GM10266 (cell line): Measurements from ENCODE around the gene CAMKK1.

ENCODE experiments used
- DNase-seq: peaks from one replicate; pipeline ENCODE4 v3.0.0; 2012; ENCODE audit errors: extremely low spot score
- CTCF ChIP-seq: IDR thresholded peaks from 2 replicates; pipeline ENCODE4 v1.5.1; 2012; ENCODE audit warnings: mild to moderate bottlenecking, low read depth; ENCODE audit not compliant: control insufficient read depth, insufficient read depth; ENCODE audit errors: missing control alignments

Gene CAMKK1

GRCh38 chr17:3893003-3893719 is at the start of gene CAMKK1:
Gene CAMKK1, minus strand, starts transcription at chr17:3893053. Its CDS starts 7,366 bp downstream, at chr17:3885687.
- peak; percentile 100 for DNase-seq
- TF ChIP-seq CTCF = no peak

GRCh38 chr17:3940965-3941698 is 48.3 kb upstream of the CAMKK1 start:
- no peak for TF ChIP-seq CTCF
- no peak for DNase-seq

- DNase-seq = no peak
- no peak for TF ChIP-seq CTCF
Measured at GRCh38 chr17:3937359-3937758, 44.5 kb upstream of the CAMKK1 start.

GRCh38 chr17:3935825-3936355 is 43.0 kb upstream of the CAMKK1 start:
- no peak for TF ChIP-seq CTCF
- DNase-seq = no peak

- peak; percentile 31 for TF ChIP-seq CTCF
Measured at GRCh38 chr17:3935140-3935542, 42.3 kb upstream of the CAMKK1 start.

GRCh38 chr17:3929764-3930163 is 36.9 kb upstream of the CAMKK1 start:
- TF ChIP-seq CTCF = no peak

More at GRCh38 chr17:3935140-3935542, 42.3 kb upstream of the CAMKK1 start:
- DNase-seq = no peak

GRCh38 chr17:3929181-3929580 is 36.3 kb upstream of the CAMKK1 start:
- no peak for TF ChIP-seq CTCF
- no peak for DNase-seq

More at GRCh38 chr17:3929764-3930163, 36.9 kb upstream of the CAMKK1 start:
- no peak for DNase-seq
